Inferior parietal cortex (tissue), 1 donor: Measurements from ENCODE around the gene VSIR.

Experiments
- DNase-seq: peaks from one replicate; pipeline ENCODE4 v3.0.0-alpha.2; 2016; ENCODE audit errors: extremely low spot score

The VSIR gene

DNA sequence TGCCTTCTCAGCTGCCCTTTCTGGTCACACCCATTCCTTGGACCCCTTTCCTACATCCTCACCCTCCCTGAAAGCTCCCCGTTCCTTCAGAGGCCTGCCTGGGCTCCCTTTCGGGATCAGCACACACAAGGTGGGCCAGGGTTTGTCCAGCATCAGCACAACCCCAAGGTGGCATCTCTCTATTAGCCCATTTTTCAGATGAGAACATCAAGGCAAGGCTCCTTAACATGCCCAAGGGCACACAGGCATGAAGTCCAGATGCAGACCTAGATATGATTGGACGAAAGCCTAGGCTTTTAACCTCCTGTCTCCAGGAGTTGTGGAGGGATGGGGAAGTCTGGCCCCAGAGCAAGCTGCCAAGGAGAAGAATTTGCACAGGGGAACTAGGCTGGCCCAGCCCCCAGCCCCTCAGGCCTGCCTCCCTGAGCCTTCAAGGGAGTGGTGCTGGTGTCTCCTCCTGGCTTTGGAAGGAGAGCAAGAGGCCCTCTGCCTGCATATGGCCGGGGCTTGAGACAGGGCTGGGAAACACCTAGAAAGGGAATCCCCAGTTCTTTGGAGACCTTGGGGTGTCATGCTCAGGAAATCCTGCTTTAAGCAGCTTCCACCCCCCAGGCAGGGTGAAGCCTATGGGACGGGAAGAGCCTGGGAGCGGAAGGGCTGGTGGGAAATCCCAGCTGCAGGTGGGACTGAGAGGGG lies 9.0 kb upstream of the VSIR start:
- DNase-seq: no peak

GRCh38 chr10:71780719-71781118 lies 7.4 kb upstream of the VSIR start:
- DNase-seq: no peak

- no peak for DNase-seq
Observed at GRCh38 chr10:71780156-71780555, 6.8 kb upstream of the VSIR start.

- no peak for DNase-seq
Observed at GRCh38 chr10:71779641-71780040, 6.3 kb upstream of the VSIR start.

DNA sequence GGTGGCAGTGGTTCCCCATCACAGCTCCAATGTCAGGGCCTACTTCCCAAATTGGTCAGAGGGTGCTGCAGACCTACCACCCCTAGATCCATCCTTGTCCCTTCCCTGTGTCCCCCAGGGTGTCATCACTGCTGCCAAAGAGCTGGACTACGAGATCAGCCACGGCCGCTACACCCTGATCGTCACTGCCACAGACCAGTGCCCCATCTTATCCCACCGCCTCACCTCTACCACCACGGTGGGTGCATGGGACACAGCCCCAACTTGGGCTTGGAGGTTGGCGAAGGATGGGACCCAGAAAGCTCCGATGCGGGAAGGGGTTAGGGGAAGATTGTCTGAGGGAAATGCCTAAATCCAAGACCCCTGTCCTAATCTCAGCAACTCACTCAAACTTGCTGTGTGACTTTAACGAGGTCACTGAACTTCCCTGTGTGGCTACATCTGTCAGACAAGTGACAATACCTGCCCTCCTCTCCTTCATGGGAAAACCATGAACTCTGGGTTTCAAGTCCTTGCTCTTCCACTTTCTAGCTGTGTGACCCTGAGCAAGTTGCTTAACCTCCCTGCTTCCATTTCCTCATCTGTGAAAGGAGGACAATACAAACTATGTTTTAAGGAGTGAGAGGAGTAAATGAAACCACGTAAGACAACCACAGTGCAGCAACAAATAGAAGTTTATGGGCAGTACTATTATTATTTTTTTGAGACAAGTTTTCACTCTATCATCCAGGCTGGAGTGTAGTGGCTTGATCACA lies 4.9 kb upstream of the VSIR start:
- no peak for DNase-seq

- DNase-seq: no peak
Observed at GRCh38 chr10:71777213-71777985, 4.1 kb upstream of the VSIR start.

DNA sequence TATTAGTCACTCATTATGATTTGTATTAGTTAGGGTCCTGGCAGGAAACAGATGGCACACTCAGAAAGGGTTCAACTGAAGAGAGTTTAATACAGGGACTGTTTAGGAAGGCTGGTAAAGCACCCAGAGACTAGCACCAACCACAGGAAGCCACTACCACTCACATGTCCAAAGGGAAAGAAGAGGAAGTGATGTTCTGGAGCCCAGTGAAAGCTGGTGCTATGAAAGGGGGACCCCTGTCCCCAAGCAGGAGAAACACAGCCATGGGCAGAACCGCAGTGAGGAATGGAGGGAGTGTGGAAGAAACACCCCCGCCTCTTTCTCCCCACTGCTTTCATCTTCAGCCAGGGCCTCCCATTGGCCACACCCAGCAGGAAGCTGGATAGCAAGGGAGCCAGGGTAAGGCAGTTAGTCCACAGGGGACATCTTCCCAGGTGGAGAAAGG lies 3.2 kb upstream of the VSIR start:
- DNase-seq: no peak

- DNase-seq: no peak
Observed at GRCh38 chr10:71774916-71775702, 1.8 kb upstream of the VSIR start.

DNA sequence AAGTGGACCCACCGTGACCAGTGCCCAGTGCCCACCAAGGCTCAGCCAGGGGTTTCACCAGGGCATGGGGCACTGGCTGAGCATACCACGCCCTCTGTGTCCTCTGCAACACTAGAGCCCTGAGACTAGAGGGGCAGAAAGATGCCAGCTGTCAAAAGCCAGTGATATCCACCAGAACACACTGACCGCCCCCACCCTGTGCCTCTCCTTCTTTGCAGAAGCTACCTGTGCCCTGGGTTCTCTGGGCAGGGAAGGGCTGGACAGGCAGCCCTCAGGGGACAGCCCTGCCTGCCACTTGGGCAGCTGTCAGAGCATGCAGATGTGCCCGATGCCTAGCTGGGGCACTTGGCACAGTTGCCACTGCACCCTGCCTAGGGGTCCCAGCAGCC lies 494 bp downstream of the VSIR start:
- DNase-seq: no peak

DNA sequence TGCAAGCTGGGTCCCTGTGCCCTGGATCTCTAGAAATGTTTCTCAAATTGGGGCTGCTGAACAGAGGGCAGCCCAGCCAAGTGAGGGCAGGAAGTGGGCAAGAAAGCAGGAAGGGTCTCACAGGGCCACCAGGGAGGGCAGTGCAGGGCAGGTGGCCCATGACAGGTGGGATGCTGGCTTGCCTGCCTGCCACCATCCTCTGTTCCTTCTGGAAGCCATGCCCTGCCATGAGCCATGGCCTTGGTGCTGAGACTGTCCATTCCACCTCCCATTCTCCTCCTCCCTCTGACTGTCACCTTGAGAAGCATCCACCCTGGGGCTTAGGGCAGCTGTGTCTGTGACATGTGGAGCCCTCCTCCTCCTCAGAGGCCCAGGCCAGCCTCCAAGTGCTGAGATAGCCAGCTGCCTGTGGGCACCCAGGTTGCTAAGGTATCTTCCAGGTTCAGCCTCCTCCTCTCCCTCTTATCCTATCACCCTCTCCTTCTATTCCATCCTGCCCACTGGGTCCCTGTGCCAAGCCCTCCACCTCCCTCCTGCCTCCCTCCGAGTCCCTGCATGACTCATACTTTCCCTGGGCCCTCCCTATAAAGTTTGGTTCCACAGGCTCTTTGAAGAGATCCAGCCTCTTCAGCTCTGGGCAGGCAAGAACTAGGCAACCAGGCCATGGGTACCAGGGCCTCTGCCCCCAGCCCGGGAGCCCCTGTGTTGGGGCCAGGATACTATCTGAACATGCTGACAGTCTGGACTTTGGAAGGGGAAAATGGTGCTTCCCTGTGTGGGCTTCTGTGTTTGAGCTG lies 1.3 kb downstream of the VSIR start:
- DNase-seq: no peak

GRCh38 chr10:71771204-71771603 lies 2.1 kb downstream of the VSIR start:
- no peak for DNase-seq

DNA sequence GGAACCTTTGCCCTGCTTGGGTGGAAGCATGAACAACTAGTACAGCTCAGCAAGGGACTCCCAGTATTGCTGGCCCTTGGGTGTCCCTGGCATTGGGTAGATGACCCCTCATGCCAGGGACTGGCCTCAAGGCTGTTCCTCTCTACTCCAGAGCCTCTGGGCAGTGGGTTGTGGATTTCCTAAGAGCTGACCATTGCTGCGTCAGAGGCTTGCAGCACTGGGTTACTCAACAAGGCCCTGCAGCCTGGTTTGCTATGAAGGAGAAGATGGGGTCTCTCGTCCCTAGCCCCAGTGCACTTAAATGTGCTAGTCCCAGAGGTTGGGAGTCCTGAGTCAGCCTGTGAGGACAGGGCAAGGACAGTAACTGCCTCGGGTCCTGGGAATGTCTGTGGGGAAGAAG lies 2.5 kb downstream of the VSIR start:
- no peak for DNase-seq

- no peak for DNase-seq
Observed at GRCh38 chr10:71770255-71770654, 3.1 kb downstream of the VSIR start.

- DNase-seq: no peak
Observed at GRCh38 chr10:71769279-71769823, 4.0 kb downstream of the VSIR start.

GRCh38 chr10:71767420-71768035 lies 5.8 kb downstream of the VSIR start:
- DNase-seq: no peak

GRCh38 chr10:71766717-71767419 lies 6.5 kb downstream of the VSIR start:
- DNase-seq: no peak

GRCh38 chr10:71765906-71766716 lies 7.2 kb downstream of the VSIR start:
- no peak for DNase-seq

DNA sequence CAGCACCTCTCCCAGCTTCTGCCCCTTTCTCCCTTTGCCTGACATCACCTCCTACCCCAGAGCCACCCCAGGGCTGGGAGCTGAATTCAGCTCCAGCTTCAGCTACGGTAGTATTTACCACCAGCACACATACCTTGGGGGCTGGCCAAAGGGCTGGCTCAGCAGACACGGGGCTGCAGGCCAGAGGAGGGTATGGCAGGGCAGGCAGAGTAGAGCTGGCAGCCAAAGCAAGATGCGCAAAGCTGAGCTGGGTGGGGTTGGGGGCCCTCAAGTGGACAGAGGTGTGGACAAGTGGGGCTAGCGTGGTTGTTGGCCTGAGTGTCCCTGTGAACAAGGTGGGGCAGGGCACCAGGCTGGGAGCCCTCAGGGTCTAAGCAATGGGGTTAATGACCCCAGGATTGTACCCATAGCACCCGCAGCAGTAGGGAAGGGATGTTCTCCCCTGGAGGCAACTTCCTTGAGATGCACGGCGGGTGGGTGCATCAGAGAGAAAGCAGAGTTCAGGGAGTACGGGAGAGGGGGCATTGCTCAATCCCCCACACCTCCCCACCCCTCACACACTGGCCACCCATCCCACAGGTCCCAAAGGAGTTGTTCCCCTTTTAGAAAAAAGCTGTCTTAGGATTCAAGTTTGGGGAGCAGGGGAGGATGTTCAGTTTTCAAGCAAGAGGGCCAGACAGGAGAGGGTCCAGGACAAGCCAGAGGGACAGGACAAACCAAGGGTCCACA lies 8.0 kb downstream of the VSIR start:
- no peak for DNase-seq
